Erythroblast (primary cell): ENCODE results near the gene MCF2L2.

ENCODE experiments used
- GATA1 ChIP-seq: IDR thresholded peaks from 2 replicates; pipeline ENCODE4 v1.6.1; 2011; ENCODE audit warnings: low read depth, mild to moderate bottlenecking, control low read depth, low read length, moderate library complexity
- POLR2A ChIP-seq: IDR thresholded peaks from 2 replicates; pipeline ENCODE4 v1.6.1; 2011; ENCODE audit warnings: mild to moderate bottlenecking, low read length

GRCh38 chr3:183160616-183161015 lies 267.8 kb downstream of the MCF2L2 start:
- no peak for TF ChIP-seq POLR2A
- TF ChIP-seq GATA1, result no peak
